Measurements from ENCODE around the gene GPR82. TPM values are rescaled to one million over a fixed set of nuclear protein-coding genes. Genes with fewer than 3 reads are reported as not detected.

GPR82 gene
- total and polyA plus RNA-seq, 2 donors (not counting 1 experiment from before 2014, with no cell fraction given) = not detected

GRCh38 chrX:41734530-41734929 lies 10.5 kb downstream of the GPR82 start:
- H3K27me3 ChIP-seq (replicated peaks in 1 of 4; ENCODE audit: control extremely low read depth in 1 of 4, control insufficient read depth in 3 of 4, insufficient read depth in 4 of 4, low read length in 3 of 4) = no peaks in the 10 kb centered on the region
- POLR2A ChIA-PET = no interaction called here
- peak overlapping the region; percentile 86 for H3K27ac Mint-ChIP-seq
- H4K20me1 ChIP-seq (ENCODE audit: control insufficient read depth, insufficient read depth, low read length, poor library complexity, severe bottlenecking) = no peaks in the 10 kb centered on the region
- no peak overlapping the region for H3K4me3 ChIP-seq (ENCODE audit: control extremely low read depth in 1 of 5, extremely low read depth in 1 of 5, insufficient read depth in 1 of 5, low read depth in 2 of 5, low read length in 4 of 5)
- no peak for ATAC-seq (ENCODE audit: low read depth)
- CTCF ChIA-PET = no interaction called here
- peak; percentile 46 for DNase-seq
- TF ChIP-seq CTCF (IDR thresholded peaks at IDR 0.05) = peak; percentile 31
- TF ChIP-seq EZH2 (IDR thresholded peaks at IDR 0.05; ENCODE audit: borderline replicate concordance, insufficient read depth, low read depth, low read length, poor library complexity, severe bottlenecking) = no peak
- no peaks in the 10 kb centered on the region for H3K9me3 ChIP-seq (ENCODE audit: control extremely low read depth in 1 of 3, control insufficient read depth in 2 of 3, insufficient read depth in 1 of 3, low read length in 2 of 3)
- H3K36me3 ChIP-seq (replicated peaks in 1 of 2; ENCODE audit: control extremely low read depth in 1 of 2, control insufficient read depth in 1 of 2, extremely low read depth in 1 of 2, insufficient read depth in 2 of 2, low read length in 1 of 2) = no peaks in the 10 kb centered on the region
- H3K9me3 Mint-ChIP-seq (ENCODE audit: insufficient read depth) = no peaks in the 10 kb centered on the region
- WGBS (ENCODE audit: insufficient coverage) = no CpG with 5 or more reads among the region's 1 CpG
- H3K27me3 Mint-ChIP-seq = no peaks in the 10 kb centered on the region
- H2AFZ ChIP-seq (ENCODE audit: insufficient read depth, low read depth, low read length, poor library complexity, severe bottlenecking) = no peak overlapping the region
- H3K4me2 ChIP-seq (replicated peaks; ENCODE audit: low read depth, low read length, poor library complexity, severe bottlenecking) = peak overlapping the region; percentile 48
- peaks cover 41% of the 10 kb centered on the region for H3K4me1 Mint-ChIP-seq
- peak overlapping the region; percentile 82 for H3K4me3 Mint-ChIP-seq
- peak overlapping the region in 1 of 2 donors; percentile 58 for H3K27ac ChIP-seq (ENCODE audit: low read length in 2 of 2)
- H3K4me1 ChIP-seq (ENCODE audit: control insufficient read depth in 2 of 2, insufficient read depth in 2 of 2, low read length in 2 of 2) = peaks cover 23 to 24% of the 10 kb centered on the region in 2 donors
- no peak overlapping the region for H3K9ac ChIP-seq (ENCODE audit: low read length)
- intact Hi-C loops (cut with micrococcal nuclease) = loop anchor here (1.0 to 10.0 kb wide), 4 partner anchors 10 to 400 kb away; partner anchors contain the start of genes DDX3X, GPR82 and NYX
- no peaks in the 10 kb centered on the region for H3K79me2 ChIP-seq (ENCODE audit: control insufficient read depth, insufficient read depth, low read length)

GRCh38 chrX:41737065-41737464 lies 13.1 kb downstream of the GPR82 start:
- CTCF ChIA-PET = interaction anchor here (1.3 kb wide), 1 partner anchor 179 kb away, joined by 3 read pairs; no protein-coding TSS in a partner anchor
- H3K36me3 ChIP-seq (replicated peaks in 1 of 2; ENCODE audit: control extremely low read depth in 1 of 2, control insufficient read depth in 1 of 2, extremely low read depth in 1 of 2, insufficient read depth in 2 of 2, low read length in 1 of 2) = no peaks in the 10 kb centered on the region
- no peak overlapping the region for H3K4me3 Mint-ChIP-seq
- H3K27ac ChIP-seq (ENCODE audit: low read length in 2 of 2) = no peak overlapping the region
- H3K4me1 Mint-ChIP-seq = peaks cover 45% of the 10 kb centered on the region
- H4K20me1 ChIP-seq (ENCODE audit: control insufficient read depth, insufficient read depth, low read length, poor library complexity, severe bottlenecking) = no peaks in the 10 kb centered on the region
- peaks cover 25 to 31% of the 10 kb centered on the region in 2 donors for H3K4me1 ChIP-seq (ENCODE audit: control insufficient read depth in 2 of 2, insufficient read depth in 2 of 2, low read length in 2 of 2)
- intact Hi-C loops (cut with micrococcal nuclease) = loop anchor here (10.0 kb wide), 2 partner anchors 292 to 402 kb away; partner anchors contain the start of genes DDX3X and NYX
- POLR2A ChIA-PET = no interaction called here
- DNase-seq (no peak), ATAC-seq (ENCODE audit: low read depth) (no peak)
- H3K79me2 ChIP-seq (ENCODE audit: control insufficient read depth, insufficient read depth, low read length) = no peaks in the 10 kb centered on the region
- no peak overlapping the region for H2AFZ ChIP-seq (ENCODE audit: insufficient read depth, low read depth, low read length, poor library complexity, severe bottlenecking)
- H3K4me2 ChIP-seq (replicated peaks; ENCODE audit: low read depth, low read length, poor library complexity, severe bottlenecking) = no peak overlapping the region
- no peaks in the 10 kb centered on the region for H3K27me3 Mint-ChIP-seq
- no peaks in the 10 kb centered on the region for H3K9me3 ChIP-seq (ENCODE audit: control extremely low read depth in 1 of 3, control insufficient read depth in 2 of 3, insufficient read depth in 1 of 3, low read length in 2 of 3)
- H3K27me3 ChIP-seq (replicated peaks in 1 of 4; ENCODE audit: control extremely low read depth in 1 of 4, control insufficient read depth in 3 of 4, insufficient read depth in 4 of 4, low read length in 3 of 4) = peaks cover 0 to 5% (median 0%) of the 10 kb centered on the region in 4 experiments
- no peak overlapping the region for H3K9ac ChIP-seq (ENCODE audit: low read length)
- no peak overlapping the region for H3K4me3 ChIP-seq (ENCODE audit: control extremely low read depth in 1 of 5, extremely low read depth in 1 of 5, insufficient read depth in 1 of 5, low read depth in 2 of 5, low read length in 4 of 5)
- H3K9me3 Mint-ChIP-seq (ENCODE audit: insufficient read depth) = no peaks in the 10 kb centered on the region
- TF ChIP-seq CTCF (IDR thresholded peaks at IDR 0.05) = no peak
- TF ChIP-seq EZH2 (IDR thresholded peaks at IDR 0.05; ENCODE audit: borderline replicate concordance, insufficient read depth, low read depth, low read length, poor library complexity, severe bottlenecking) = no peak
- no peak overlapping the region for H3K27ac Mint-ChIP-seq
- 69% methylated on average over 3 of the region's 7 CpGs for WGBS (ENCODE audit: insufficient coverage)

Data from B cell (primary cell).